Stimulated activated CD4-positive, alpha-beta T cell treated with anti-CD3 and anti-CD28 coated beads, Interleukin-1b, Interleukin-23, amount 100 ng/mL, for 24 hours (primary cell): ENCODE measurements around the gene SLC37A1.

Experiments used
- DNase-seq, 4 experiments: peaks; one replicate each; pipeline ENCODE4 v3.0.0-alpha.2; 2020; ENCODE audit warnings: low read depth in 4 of 4, low spot score in 1 of 4

SLC37A1 gene

DNA sequence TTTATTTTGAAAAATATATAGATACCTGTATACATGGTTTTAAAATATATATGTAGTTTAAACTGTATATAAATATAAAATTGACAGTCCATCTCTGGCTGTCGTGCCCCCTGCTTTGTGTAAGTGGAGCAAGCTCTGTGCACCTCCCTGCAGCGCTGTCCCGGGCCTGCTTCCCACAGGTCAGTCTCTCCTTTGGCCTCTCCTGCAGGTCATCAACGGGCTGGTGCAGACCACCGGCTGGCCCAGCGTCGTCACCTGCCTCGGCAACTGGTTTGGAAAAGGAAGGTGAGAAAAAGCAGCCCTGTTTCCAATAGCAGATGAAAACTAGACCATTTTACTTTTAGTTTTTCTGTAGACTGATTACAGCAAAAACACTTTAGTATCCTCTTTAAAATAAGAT is 28.5 kb downstream of the SLC37A1 start:
- DNase-seq: no peak

DNA sequence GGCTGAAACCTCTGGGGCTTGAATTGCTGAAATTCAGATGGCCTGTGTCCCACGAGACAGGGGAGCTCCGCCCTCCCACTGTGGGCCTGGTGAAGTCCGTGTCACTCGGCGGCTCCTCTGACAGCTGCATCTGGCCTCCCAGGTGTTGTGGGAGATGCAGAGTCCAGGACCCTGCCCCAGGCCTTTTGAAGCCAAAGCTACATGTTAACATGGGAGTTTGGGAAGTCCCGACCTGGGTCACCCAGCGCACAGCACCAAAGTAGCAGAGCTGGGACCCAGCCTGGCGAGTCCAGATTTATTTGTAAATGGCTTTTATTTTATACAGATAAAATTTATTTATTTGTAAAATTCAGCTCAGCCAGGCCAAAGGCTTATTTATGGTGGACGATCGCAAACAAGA is 28.9 kb downstream of the SLC37A1 start:
- DNase-seq: no peak

DNA sequence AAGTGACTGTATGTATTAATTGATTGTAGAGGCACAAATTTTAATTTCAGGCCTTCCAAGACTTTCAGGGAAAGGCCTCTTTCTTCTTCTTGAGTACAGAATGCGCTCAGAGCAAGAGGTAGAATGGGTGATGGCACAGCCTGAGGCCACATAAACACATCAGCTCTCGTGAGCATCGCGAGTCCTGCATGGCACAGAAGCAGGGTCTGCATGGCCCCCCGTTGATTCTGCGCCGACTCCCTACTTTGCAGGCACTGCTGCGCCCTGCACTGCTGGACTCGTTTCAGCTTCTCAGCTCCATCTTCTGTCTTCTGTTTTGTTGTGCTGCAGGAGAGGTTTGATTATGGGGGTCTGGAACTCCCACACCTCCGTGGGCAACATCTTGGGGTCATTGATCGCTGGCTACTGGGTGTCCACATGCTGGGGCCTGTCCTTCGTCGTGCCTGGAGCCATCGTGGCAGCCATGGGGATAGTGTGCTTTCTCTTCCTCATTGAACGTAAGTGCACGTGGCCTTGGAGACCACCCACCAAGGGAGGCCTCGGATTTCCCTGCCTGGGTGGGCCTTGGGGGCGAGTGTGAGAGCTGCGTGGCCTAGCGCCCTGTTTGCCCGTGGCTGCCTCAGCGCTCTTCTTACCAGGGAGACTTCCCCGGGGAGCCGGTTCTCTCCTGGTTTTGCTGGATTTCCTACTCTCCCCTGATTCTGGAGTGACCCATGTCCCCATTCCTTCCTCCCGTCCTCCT is 29.6 kb downstream of the SLC37A1 start:
- no peak for DNase-seq

DNA sequence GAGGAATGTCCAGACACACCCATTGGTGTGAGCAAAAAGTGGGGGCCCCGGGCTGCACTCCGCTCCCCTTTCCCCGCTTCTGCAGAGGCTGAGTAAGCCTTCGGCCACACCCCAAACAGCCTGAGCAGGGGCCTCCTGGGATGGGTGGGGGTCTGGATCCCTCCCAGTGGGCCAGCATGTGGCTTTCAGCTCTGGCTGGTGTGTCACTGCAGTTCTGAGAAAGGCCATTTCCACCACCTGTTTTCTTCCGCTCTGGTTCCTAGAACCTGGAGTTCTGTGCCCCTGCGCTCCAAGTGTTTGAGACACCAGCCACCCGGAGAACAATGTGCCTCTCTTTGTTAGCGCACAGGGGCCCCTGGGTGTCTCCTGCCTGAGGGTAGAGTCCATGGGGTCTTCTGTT is 30.9 kb downstream of the SLC37A1 start:
- DNase-seq: no peak

DNA sequence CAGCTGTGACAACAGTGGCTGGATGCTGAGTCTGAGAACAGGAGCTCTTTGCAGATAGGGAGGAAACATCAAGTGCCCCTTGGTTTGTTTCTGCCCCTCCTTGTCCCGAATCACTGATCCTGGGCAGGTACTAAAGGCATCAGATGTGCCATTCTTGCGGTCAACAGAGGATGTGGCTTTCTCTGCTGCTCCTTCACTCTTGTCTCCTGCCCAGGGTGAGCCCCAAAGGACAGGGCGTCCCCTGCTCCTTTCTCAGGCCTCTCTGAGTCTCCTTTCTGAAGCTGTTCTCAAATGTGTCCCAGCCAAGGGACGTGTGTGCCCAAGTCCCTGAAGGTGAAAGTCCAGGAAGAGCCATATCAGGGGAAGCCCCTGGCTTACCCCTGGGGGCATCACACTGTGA is 31.7 kb downstream of the SLC37A1 start:
- DNase-seq: no peak

DNA sequence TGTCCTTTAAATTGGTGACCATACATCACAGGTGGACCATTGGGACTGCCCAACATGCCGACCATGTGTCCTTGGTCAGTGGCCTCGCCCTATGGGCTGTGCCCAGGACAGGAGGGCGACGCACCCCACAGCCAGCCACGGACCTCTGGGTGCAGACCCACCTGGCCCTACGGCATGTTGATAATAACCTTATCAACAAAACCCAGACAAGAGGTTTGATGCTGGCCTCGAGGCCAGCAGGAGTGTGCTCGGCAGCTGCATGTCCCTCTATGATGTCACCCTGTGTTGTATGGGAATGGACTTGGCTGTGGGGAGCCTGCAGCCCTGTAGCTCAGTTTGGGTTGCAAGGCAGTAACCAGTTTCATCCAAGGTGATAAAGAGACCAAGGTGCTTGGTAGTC is 32.1 kb downstream of the SLC37A1 start:
- DNase-seq: no peak

DNA sequence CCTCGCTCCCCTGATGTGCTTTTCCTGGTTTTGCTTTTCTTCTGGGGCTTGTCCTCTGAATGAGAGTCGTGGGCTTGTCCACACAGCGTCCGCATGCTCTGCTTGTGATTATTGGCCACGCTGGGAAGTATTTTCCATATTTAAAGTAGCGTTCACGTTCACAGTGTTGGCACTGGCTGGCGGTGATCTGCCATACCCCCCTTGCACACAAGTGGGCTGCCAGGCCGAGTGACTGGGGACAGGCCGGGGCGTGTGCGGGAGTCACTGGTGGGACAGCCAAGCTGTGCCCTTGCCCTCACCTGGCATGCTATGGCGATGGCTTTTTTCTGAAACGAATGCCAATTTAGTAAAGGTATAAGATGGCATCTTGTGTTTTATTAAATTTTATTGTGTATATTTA is 32.8 kb downstream of the SLC37A1 start:
- no peak for DNase-seq

DNA sequence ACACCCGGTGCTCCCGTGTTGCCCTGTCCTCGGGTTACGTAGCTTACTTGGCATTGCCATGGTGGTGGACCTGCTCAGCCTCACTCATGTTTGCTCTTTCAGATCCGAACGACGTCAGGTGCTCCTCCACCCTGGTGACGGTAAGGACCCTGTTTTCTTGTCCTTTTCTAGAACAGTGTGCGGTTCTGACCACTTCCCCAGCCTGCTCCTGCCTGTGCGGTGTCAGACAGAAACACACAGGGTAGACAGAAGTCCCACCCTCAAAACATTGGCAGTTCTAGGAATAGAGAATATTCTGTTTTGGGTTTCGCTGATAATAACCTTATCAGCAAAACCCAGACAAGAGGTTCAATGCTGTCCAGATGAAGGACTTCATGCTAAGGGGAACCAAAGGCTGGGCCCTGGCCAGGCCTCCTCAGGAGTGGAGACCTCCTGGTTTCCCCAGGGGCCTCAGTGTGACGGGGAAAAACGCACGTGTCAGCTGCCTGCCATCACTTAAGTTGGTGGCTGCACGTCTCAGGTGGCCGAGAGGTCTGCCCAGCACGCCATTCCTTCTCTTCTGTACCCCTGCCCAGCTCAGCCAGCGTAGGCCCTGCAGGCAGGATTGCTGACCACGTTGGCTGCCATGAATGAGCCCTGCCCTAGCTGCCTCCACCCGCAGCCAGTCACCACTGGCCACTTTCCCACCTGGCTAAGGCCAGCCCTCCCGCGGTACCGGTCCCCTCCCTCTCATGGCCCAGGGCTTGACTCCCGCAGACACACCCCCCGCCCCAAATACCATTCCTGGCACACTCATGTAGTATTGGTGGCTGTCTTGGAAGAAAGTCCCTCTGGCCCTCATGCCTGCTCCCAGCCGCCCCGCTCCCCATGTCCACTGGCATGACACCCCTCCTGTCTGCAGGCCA is 33.6 kb downstream of the SLC37A1 start:
- DNase-seq: no peak

DNA sequence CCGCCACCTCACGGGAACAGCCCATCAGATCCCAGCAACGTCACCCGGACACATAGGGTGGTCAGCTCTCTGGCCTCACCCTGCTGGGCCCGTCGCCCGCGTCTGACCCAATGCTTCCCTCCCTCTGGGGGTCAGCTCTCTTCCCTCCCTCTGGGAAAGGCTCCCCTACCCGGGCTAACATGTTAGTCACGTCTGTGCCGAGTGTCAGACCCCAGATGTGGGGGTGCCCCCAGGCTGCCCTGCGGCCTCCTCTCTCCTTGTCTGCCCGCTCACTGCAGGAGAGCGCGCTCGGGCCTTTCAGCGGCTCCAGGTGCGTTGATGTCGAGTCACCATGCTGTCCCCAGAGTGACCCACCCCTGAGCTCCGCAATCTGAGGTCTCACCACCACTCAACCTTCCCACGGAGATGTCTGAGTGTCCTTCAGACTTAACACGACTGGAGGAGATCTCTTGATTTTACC is 34.3 kb downstream of the SLC37A1 start:
- no peak for DNase-seq

DNA sequence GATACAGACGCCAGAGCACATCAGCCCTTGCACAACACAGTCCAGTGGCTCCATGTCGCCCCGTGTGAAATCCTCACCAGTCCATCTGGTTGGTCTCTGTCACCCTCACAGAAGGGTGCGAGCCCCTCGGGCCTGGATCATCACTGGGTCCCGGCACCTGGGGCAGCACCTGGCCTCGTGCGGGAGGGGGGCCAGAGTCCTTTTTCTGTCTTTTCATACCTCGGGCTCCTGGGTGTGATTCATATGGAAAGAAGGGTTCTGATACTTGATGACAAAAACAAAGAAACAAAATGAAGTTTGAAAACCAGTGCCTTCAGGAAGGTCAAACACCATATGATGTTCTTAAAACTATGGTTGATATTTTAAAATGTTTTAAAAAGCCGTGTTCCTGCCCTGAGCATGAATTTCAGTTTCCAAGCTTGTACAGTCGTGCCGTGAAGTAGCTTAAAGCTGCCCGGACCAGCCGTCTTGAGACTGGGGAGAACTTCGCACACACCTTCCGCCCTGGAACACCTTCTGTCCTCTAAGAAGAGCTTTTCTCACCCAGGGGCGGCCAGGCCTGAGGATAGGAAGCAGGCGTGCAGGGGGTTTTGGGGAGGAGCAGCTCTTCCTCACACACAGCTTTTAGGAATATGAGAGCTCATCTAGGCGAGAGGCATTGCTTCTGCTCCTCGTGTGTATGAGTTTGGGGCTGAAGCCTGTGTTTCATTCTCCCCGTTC is 35.2 kb downstream of the SLC37A1 start:
- DNase-seq: no peak

DNA sequence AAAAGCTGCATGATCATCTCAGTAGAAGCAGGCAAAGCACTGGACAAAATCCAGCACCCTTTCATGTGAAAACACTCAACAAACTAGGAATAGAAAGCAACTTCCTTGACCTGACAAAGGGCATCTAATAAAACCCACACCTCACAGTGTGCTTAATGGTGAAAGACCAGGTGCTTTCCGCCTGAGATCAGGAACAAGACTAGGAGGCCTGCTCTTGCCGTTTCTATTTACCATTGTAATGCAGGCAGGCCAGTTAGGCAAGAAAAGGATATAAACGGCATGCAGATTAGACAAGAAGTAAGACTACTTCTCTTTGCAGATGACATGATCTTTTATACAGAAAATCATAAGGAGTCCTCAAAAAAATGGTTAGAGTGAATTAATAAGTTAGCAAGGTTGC is 37.2 kb downstream of the SLC37A1 start:
- no peak for DNase-seq

DNA sequence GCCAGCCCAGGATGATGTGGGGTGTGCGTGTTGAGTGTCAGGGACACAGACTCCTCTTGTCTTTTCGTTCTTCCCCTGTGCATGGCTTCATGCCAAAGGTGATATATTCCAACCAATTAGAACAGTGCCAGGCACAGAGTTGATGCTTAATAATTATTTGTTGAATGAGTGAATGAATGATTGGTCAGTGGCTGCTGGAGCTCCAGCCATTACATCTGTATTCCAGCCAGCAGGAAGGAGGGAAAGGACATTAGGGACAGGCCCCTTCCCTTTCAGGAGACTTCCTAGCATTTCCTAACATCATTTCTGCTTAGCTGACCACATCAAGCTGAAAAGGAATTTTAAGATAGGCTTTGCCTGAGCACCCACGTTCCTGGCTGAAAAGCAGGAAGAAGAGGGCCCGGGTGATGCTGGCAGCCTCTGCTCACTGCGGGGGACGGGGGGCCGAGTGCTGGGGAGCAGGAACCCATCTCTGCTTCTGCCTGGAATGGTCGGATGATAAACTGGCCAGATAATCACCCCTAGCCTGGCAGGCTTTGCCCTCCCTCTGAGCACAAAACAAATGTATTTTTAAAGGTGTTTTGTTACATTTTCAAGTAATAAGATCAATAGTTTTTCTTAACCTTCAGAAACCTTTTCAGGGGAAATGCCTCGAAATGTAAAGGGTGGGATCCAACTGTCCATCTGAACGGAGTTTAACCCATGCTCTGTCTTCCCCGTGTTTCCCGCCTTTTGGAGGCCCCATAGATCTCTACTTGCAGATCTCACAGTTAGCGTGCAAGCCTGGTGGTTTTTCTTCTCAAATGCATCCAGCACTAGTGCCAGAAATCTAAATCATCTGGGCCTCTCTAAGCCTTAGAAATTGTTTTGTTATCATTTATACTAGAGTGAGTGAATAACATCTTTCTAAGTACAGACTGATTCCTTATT is 39.0 kb downstream of the SLC37A1 start:
- DNase-seq: no peak

DNA sequence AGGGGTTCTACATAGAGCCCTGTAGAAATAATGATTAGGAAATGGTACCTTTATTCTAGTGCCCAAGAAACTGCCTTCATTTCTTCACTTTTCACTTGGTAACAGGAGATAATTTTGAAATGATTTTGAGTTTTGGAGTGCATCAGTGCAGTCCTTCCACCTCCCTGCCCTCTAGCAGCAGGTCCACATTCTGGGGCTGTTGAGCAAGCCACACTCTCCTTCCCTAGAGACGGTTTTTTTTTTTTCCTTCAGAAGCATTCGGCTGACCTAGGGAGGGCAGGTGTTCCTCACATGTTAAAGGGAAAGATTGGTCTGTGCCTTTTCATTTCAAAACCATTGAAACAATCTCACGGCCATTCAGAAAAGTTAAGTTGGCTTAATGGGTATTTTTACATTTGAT is 39.8 kb downstream of the SLC37A1 start:
- DNase-seq: no peak

DNA sequence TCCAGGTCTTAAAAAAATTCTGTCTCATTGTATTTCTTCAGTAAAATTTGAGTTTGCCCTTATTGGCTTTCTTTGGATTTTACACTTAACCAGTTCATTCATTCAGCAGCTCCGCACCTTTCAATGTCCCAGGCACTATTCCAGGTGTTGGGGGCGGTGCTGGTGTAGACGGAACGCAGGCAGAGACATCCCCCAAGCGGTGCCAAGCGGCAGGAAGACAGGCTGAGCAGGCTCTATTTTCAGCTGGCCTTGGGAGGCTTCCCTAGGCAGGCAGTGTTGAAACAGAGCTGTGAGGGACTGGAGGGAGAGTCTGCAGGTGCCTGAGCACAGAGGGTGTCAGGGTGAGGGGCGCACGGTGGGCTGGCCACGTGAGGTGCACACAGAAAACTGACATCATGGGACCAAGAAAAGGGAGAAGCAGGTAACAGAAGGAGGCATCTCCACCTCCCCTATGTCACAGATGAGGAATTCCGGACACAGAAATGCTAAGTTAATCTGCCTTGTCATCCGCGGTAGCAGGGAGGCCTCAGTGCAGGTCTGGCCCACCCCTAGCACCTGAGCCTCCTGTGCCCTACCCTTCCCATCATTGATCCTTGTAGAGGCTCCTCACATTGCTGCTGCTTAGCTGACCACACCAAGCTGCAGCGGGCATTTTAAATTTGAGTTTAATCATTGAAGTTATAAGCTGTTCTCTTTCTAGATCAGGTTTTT is 40.8 kb downstream of the SLC37A1 start:
- DNase-seq: no peak

DNA sequence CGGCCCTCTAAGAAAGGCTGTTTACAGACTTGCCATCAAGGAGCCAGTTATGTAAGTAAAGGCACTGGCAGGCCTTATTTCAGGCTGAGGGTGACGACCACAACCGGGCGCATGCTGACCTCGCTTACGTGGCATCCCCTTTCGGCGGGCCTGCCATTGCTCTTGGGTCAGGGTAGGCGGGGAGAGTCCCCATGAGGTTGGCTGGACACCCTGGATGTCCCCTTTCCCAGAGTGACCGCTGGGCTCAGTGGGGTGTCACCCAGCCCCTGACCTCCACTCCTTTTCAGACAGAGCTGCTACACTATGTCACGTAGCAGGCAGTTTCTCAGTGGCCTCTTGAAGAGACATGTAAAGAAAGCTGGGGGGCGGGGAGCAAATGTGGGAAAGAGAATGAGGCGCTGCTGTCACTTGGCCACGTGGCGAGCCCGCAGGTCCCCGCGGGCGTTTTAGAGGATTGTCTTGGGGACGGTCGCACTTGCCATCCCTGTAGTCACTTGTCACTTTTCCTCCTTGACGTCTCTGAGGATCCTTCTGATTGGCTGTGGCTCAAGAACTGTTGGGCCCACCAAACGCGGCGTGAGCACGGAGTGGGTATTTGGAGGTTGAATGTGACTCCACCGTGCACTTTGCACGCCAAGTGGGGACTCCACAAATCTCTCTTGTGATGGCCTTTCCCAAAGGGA is 42.2 kb downstream of the SLC37A1 start:
- no peak for DNase-seq

DNA sequence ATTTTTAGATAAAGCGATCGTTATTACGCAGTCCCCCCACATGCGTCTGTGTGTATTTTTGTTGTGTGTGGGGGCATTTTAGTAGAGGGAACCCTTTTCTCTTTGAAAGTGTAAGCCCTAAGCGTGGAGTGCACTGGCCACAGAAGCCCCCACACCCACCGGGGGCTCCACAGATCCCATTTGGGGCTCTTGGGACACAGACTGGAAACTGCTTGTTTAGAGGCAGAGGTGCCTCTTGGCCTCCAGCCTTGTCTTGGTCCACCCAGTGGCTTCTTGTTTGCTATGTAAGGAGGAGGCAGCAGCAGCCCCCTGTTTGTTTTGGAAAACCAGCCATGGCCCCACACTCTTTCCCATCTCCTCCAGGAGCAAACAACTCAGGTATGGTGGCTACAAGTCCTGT is 42.8 kb downstream of the SLC37A1 start:
- no peak for DNase-seq

DNA sequence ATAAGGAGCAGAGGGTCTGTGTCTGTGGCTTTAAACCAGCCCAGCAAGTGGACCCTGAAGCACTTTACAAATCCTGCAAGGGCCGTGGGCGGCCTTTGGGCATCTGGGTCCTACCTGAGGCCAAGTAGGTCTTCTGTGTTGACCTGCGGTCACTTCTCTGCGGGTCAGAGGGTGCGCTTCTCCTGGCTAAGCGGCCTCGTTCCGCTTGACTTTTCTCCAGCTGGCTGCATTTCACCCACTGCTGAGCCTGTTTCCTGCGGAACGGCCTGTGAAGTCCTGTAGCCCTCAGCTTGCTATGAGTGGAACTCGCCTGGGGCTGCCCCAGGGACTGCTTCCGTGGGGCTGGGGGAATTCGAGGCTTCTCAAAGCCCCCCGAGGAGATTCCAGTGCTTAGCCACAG is 43.3 kb downstream of the SLC37A1 start:
- DNase-seq: no peak

DNA sequence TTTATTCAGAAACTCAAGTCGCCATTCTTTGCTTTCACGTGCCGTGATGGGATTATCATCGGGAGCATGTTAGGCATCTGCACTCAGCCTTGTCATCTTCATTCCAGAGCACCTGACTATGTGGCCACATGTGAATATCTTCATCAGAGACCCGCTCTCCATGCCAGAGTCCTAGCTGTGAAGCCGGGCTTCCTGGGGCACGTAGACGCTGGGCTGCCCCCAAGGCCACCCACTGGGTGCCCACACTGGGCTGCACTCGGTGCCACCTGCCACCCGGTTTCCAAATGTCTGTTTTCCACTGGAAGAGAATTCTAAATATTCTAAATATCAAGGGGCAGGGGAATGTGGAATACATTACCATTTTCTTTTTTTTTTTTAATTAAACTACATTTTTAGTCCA is 43.8 kb downstream of the SLC37A1 start:
- DNase-seq: no peak

DNA sequence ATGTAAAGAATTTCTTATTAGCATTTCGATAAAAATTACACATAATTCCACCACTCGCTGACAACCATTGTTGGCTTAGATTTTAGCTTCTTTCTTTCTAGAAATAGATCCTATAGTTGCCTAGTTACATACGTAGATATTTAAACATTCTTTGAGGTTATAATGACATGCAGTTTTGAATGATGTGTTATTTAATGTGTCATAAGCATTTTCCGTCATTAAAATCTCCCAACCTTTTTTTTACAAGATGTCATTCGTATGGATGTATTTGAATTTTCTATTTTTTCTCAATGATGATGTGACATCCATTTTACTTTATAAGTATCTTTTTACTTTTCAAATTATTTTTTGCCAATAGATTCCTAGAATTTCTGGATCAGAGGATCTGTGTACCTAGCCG is 44.7 kb downstream of the SLC37A1 start:
- no peak for DNase-seq

DNA sequence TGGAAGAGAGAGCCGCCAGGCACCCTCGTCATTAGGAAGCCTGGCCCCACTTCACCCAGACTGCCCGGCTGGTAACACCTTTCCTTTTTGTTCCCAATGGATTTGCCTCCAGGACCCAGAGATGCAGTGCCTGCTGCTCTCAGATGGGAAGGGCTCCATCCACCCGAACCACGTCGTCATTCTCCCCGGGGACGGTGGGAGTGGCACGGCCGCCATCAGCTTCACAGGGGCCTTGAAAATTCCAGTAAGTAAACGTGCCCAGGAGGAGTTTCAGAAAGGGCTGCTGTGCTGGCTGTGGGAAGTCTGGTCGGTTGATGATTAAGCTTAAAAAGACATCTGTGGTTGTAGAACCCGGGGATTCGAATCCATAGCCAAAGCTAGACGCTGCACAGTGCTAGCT is 45.2 kb downstream of the SLC37A1 start:
- DNase-seq: no peak
